ENCODE measurements around the gene RBMS3.

The RBMS3 gene

GRCh38 chr3:29312960-29313452 is 32.1 kb downstream of the RBMS3 start:
- in situ Hi-C loops (cut with MboI; ENCODE audit: low sequenced_read_pairs, unreplicated experiment): no loop called here
- TF ChIP-seq CTCF (IDR thresholded peaks at IDR 0.05; ENCODE audit: borderline replicate concordance, control extremely low read depth, extremely low read depth, insufficient read depth, missing control alignments): no peak

GRCh38 chr3:29313981-29314726 is 33.3 kb downstream of the RBMS3 start:
- in situ Hi-C loops (cut with MboI; ENCODE audit: low sequenced_read_pairs, unreplicated experiment): no loop called here
- TF ChIP-seq CTCF (IDR thresholded peaks at IDR 0.05; ENCODE audit: borderline replicate concordance, control extremely low read depth, extremely low read depth, insufficient read depth, missing control alignments): no peak

More at GRCh38 chr3:29312960-29313452, 32.1 kb downstream of the RBMS3 start:
- no peak for DNase-seq (ENCODE audit: low spot score)

GRCh38 chr3:29314727-29315088 is 33.8 kb downstream of the RBMS3 start:
- DNase-seq (ENCODE audit: low spot score): no peak
- TF ChIP-seq CTCF (IDR thresholded peaks at IDR 0.05; ENCODE audit: borderline replicate concordance, control extremely low read depth, extremely low read depth, insufficient read depth, missing control alignments): no peak
- in situ Hi-C loops (cut with MboI; ENCODE audit: low sequenced_read_pairs, unreplicated experiment): no loop called here

More at GRCh38 chr3:29313981-29314726, 33.3 kb downstream of the RBMS3 start:
- no peak for DNase-seq (ENCODE audit: low spot score)

GRCh38 chr3:29317659-29318173 is 36.8 kb downstream of the RBMS3 start:
- in situ Hi-C loops (cut with MboI; ENCODE audit: low sequenced_read_pairs, unreplicated experiment): no loop called here
- TF ChIP-seq CTCF (IDR thresholded peaks at IDR 0.05; ENCODE audit: borderline replicate concordance, control extremely low read depth, extremely low read depth, insufficient read depth, missing control alignments): no peak
- DNase-seq (ENCODE audit: low spot score): no peak

- no peak for DNase-seq (ENCODE audit: low spot score)
- in situ Hi-C loops (cut with MboI; ENCODE audit: low sequenced_read_pairs, unreplicated experiment): no loop called here
- no peak for TF ChIP-seq CTCF (IDR thresholded peaks at IDR 0.05; ENCODE audit: borderline replicate concordance, control extremely low read depth, extremely low read depth, insufficient read depth, missing control alignments)
These were observed 37.4 kb downstream of the RBMS3 start for GRCh38 chr3:29318251-29318650.

GRCh38 chr3:29319262-29319661 is 38.4 kb downstream of the RBMS3 start:
- TF ChIP-seq CTCF (IDR thresholded peaks at IDR 0.05; ENCODE audit: borderline replicate concordance, control extremely low read depth, extremely low read depth, insufficient read depth, missing control alignments): no peak
- in situ Hi-C loops (cut with MboI; ENCODE audit: low sequenced_read_pairs, unreplicated experiment): no loop called here
- no peak for DNase-seq (ENCODE audit: low spot score)
